HCT116 (cell line): ENCODE measurements around the gene MRPL39. TPM values are rescaled to one million over a fixed set of nuclear protein-coding genes. Genes with fewer than 3 reads are reported as not detected.

Experiments used
- ATAC-seq: fragments of 200-7000 bp; cut with Tn5 transposase; 2 replicates; pipeline ENCODE4 v1.9.1; 2020; ENCODE audit warnings: mild to moderate bottlenecking, moderate library complexity
- BruUV-seq: library from RNA; stranded (reverse); fragments of 400-500 nt; replicated peaks from 2 replicates; lab custom pipeline; 2021; lab: Mats Ljungman, UMichigan
- CTCF ChIA-PET: fragments of 300-600 bp; sonication (Branson Sonifier 250); formaldehyde crosslinking; loops from one replicate; lab custom pipeline; 2021; ENCODE audit warnings: antibody characterized with exemption; lab: Charles Lee
- POLR2A ChIA-PET: fragments of 300-600, 350-600 bp; sonication (Branson Sonifier 250); formaldehyde crosslinking; loops from one replicate; lab custom pipeline; 2021; ENCODE audit warnings: antibody characterized with exemption; lab: Charles Lee
- RAD21 ChIA-PET, 2 experiments: fragments of 300-600 bp; sonication (Branson Sonifier 250); formaldehyde crosslinking; loops; one replicate each; lab custom pipeline; 2023; ENCODE audit warnings: low total read pairs in 2 of 2; ENCODE audit not compliant: uncharacterized antibody in 2 of 2, unreplicated experiment in 2 of 2, low non-redundant PET in 1 of 2; lab: Charles Lee
- DNase-seq: peaks from one replicate; pipeline ENCODE4 v3.0.0-alpha.2; 2010; ENCODE audit warnings: low read depth, low spot score
- H2AFZ ChIP-seq: fragments of 200-600 bp; shearing (Covaris generic), sonication (generic); 2 replicates; pipeline ENCODE4 v1.6.1; 2017; ENCODE audit warnings: low read depth, mixed run types, mixed read lengths, antibody characterized with exemption, low read length; ENCODE audit not compliant: poor library complexity, severe bottlenecking
- H3K27ac ChIP-seq: 2 replicates; pipeline ENCODE4 v1.5.1; 2012; ENCODE audit warnings: low read depth, low read length
- H3K27me3 ChIP-seq: fragments of 200-600 bp; sonication (generic); 2 replicates; pipeline ENCODE4 v1.6.1; 2016; ENCODE audit warnings: mixed run types, low read length, mixed read lengths; ENCODE audit not compliant: insufficient read depth
- H3K36me3 ChIP-seq, 2 experiments: fragments of 200-500 bp in 1 of 2; fragments of 200-600 bp in 1 of 2; sonication (Bioruptor generic) in 1 of 2; sonication (generic) in 1 of 2; 2 replicates each; pipeline versions ENCODE4 v1.5.1 to v1.6.1; 2014 to 2016; ENCODE audit warnings: low read length in 2 of 2, inconsistent platforms in 1 of 2, mixed read lengths in 1 of 2, mixed run types in 1 of 2; ENCODE audit not compliant: insufficient read depth in 2 of 2, control insufficient read depth in 1 of 2
- H3K4me1 ChIP-seq, 2 experiments: fragments of 200-600 bp in 1 of 2; sonication (generic) in 1 of 2; 2 replicates each; pipeline versions ENCODE4 v1.5.1 to v1.6.1; 2012 to 2017; ENCODE audit warnings: low read length in 2 of 2, inconsistent platforms in 1 of 2, mild to moderate bottlenecking in 1 of 2, mixed read lengths in 1 of 2, mixed run types in 1 of 2, moderate library complexity in 1 of 2; ENCODE audit not compliant: insufficient read depth in 2 of 2, control insufficient read depth in 1 of 2
- H3K4me2 ChIP-seq: fragments of 200-600 bp; sonication (generic); 2 replicates; pipeline ENCODE4 v1.6.1; 2017; ENCODE audit warnings: mixed run types, low read length, mixed read lengths
- H3K4me3 ChIP-seq, 2 experiments: fragments of 200-600 bp in 1 of 2; sonication (generic) in 1 of 2; replicated peaks in 1 of 2; 2 replicates each; pipeline ENCODE4 v1.5.1; 2011 to 2016; ENCODE audit warnings: low read length in 2 of 2, control low read depth in 1 of 2, low read depth in 1 of 2, mild to moderate bottlenecking in 1 of 2, mixed read lengths in 1 of 2, mixed run types in 1 of 2
- H3K79me2 ChIP-seq: fragments of 200-600 bp; sonication (generic); 2 replicates; pipeline ENCODE4 v1.6.1; 2017; ENCODE audit warnings: mild to moderate bottlenecking, mixed run types, low read length, moderate library complexity, mixed read lengths; ENCODE audit not compliant: insufficient read depth
- H3K9ac ChIP-seq: fragments of 200-600 bp; sonication (generic); 2 replicates; pipeline ENCODE4 v1.6.1; 2016; ENCODE audit warnings: low read length, mixed read lengths
- H3K9me2 ChIP-seq: fragments of 200-600 bp; sonication (generic), shearing (Covaris generic); 2 replicates; pipeline ENCODE4 v1.6.1; 2017; ENCODE audit warnings: mixed run types, mild to moderate bottlenecking, moderate library complexity; ENCODE audit not compliant: insufficient read depth
- H3K9me3 ChIP-seq, 2 experiments: fragments of 200-500 bp in 1 of 2; fragments of 200-600 bp in 1 of 2; sonication (Bioruptor generic) in 1 of 2; sonication (generic) in 1 of 2; 2 replicates each; pipeline ENCODE4 v1.6.1; 2014 to 2017; ENCODE audit warnings: low read length in 2 of 2, mixed read lengths in 2 of 2, inconsistent platforms in 1 of 2, low read depth in 1 of 2, mild to moderate bottlenecking in 1 of 2, mixed run types in 1 of 2, moderate library complexity in 1 of 2; ENCODE audit not compliant: control insufficient read depth in 1 of 2, insufficient read depth in 1 of 2
- H4K20me1 ChIP-seq: fragments of 200-600 bp; sonication (generic), shearing (Covaris generic); 2 replicates; pipeline ENCODE4 v1.6.1; 2017; ENCODE audit warnings: mixed run types, mild to moderate bottlenecking, moderate library complexity; ENCODE audit not compliant: insufficient read depth
- EZH2 ChIP-seq: fragments of 200-600 bp; sonication (generic); IDR thresholded peaks from 2 replicates; pipeline ENCODE4 v1.6.1; 2017; ENCODE audit warnings: antibody characterized with exemption, mixed run types
- JUND ChIP-seq: IDR thresholded peaks from 2 replicates; pipeline ENCODE4 v1.6.1; 2012
- POLR2A ChIP-seq: IDR thresholded peaks from 2 replicates; pipeline ENCODE4 v1.7.0; 2011; ENCODE audit warnings: borderline replicate concordance; ENCODE audit not compliant: insufficient read depth, insufficient read length; ENCODE audit errors: extremely low read depth
- POLR2AphosphoS5 ChIP-seq: IDR thresholded peaks from 2 replicates; pipeline ENCODE4 v1.6.1; 2011; ENCODE audit warnings: mild to moderate bottlenecking, low read depth, low read length, moderate library complexity
- SIN3A ChIP-seq: IDR thresholded peaks from 2 replicates; pipeline ENCODE4 v1.6.1; 2012; ENCODE audit warnings: low read depth
- SP1 ChIP-seq: IDR thresholded peaks from 2 replicates; pipeline ENCODE4 v1.6.1; 2012; ENCODE audit warnings: low read depth
- TCF7L2 ChIP-seq: IDR thresholded peaks from 2 replicates; pipeline ENCODE4 v1.7.0; 2011; ENCODE audit warnings: borderline replicate concordance, inconsistent platforms; ENCODE audit not compliant: insufficient read depth, insufficient read length; ENCODE audit errors: extremely low read depth
- YY1 ChIP-seq: IDR thresholded peaks from 2 replicates; pipeline ENCODE4 v1.6.1; 2011; ENCODE audit warnings: low read length, low read depth, moderate library complexity, mild to moderate bottlenecking; ENCODE audit not compliant: insufficient replicate concordance; ENCODE audit errors: extremely low read depth
- ZNF274 ChIP-seq: fragments of 200-500 bp; sonication (Bioruptor generic); IDR thresholded peaks from 2 replicates; pipeline ENCODE4 v1.6.1; 2014; ENCODE audit warnings: mild to moderate bottlenecking, low read depth, low read length, inconsistent platforms
- intact Hi-C: fragments of 100-400 bp; cut with micrococcal nuclease; formaldehyde crosslinking; loops from 2 replicates; pipeline ENCODE4 v1.10.0; 2022
- total RNA-seq: library from RNA; stranded (reverse); gene quantifications from one replicate; pipeline ENCODE4 v1.2.1, GENCODE V29; 2021; ENCODE audit not compliant: unreplicated experiment
- TF ChIP-seq, protein P1 (sequence below): IDR thresholded peaks from 2 replicates; pipeline ENCODE4 v1.6.1; 2011; ENCODE audit warnings: mild to moderate bottlenecking, low read length, moderate library complexity; ENCODE audit not compliant: insufficient replicate concordance; ENCODE audit errors: extremely low read depth
- TF ChIP-seq, protein P2 (sequence below): IDR thresholded peaks from 2 replicates; pipeline ENCODE4 v1.6.1; 2012; ENCODE audit warnings: low read depth
- TF ChIP-seq, protein P3 (sequence below), 3 experiments: fragments of 200-600 bp in 1 of 3; sonication (generic) in 1 of 3; IDR thresholded peaks in 2 of 3; conservative IDR thresholded peaks in 1 of 3; 2 replicates each; pipeline ENCODE4 v1.5.1; 2012 to 2017; ENCODE audit warnings: low read depth in 2 of 3, low read length in 2 of 3, antibody characterized with exemption in 1 of 3, borderline replicate concordance in 1 of 3, control low read depth in 1 of 3, mild to moderate bottlenecking in 1 of 3, mixed read lengths in 1 of 3, mixed run types in 1 of 3, moderate library complexity in 1 of 3; ENCODE audit not compliant: insufficient read depth in 1 of 3
- TF ChIP-seq, protein P4 (sequence below): IDR thresholded peaks from 2 replicates; pipeline ENCODE4 v1.6.1; 2012

Gene MRPL39
- total RNA-seq, 1 experiment from 2014 or later = 41.1 TPM

GRCh38 chr21:25537174-25537573 lies 70.1 kb downstream of the MRPL39 start:
- H3K9ac ChIP-seq = no peak overlapping the region
- H2AFZ ChIP-seq = no peak overlapping the region
- RAD21 ChIA-PET = no interaction called here
- H3K4me3 ChIP-seq = no peak overlapping the region
- no peaks in the 10 kb centered on the region for H4K20me1 ChIP-seq
- H3K9me2 ChIP-seq = no peaks in the 10 kb centered on the region
- no peaks in the 10 kb centered on the region for H3K4me1 ChIP-seq
- no peaks in the 10 kb centered on the region for H3K79me2 ChIP-seq
- no peak overlapping the region for H3K4me2 ChIP-seq
- intact Hi-C loops = no loop called here
- ATAC-seq (no peak), DNase-seq (no peak)
- no peak overlapping the region for H3K27ac ChIP-seq
- H3K36me3 ChIP-seq = no peaks in the 10 kb centered on the region
- no TSS peak for BruUV-seq
- TF ChIP-seq TCF7L2 (no peak), ZNF274 (no peak), POLR2AphosphoS5 (no peak), JUND (no peak), SIN3A (no peak), YY1 (no peak), POLR2A (no peak), EZH2 (no peak), SP1 (no peak)
- TF ChIP-seq, protein P1, sequence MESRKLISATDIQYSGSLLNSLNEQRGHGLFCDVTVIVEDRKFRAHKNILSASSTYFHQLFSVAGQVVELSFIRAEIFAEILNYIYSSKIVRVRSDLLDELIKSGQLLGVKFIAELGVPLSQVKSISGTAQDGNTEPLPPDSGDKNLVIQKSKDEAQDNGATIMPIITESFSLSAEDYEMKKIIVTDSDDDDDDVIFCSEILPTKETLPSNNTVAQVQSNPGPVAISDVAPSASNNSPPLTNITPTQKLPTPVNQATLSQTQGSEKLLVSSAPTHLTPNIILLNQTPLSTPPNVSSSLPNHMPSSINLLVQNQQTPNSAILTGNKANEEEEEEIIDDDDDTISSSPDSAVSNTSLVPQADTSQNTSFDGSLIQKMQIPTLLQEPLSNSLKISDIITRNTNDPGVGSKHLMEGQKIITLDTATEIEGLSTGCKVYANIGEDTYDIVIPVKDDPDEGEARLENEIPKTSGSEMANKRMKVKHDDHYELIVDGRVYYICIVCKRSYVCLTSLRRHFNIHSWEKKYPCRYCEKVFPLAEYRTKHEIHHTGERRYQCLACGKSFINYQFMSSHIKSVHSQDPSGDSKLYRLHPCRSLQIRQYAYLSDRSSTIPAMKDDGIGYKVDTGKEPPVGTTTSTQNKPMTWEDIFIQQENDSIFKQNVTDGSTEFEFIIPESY = no peak
- TF ChIP-seq, protein P2, sequence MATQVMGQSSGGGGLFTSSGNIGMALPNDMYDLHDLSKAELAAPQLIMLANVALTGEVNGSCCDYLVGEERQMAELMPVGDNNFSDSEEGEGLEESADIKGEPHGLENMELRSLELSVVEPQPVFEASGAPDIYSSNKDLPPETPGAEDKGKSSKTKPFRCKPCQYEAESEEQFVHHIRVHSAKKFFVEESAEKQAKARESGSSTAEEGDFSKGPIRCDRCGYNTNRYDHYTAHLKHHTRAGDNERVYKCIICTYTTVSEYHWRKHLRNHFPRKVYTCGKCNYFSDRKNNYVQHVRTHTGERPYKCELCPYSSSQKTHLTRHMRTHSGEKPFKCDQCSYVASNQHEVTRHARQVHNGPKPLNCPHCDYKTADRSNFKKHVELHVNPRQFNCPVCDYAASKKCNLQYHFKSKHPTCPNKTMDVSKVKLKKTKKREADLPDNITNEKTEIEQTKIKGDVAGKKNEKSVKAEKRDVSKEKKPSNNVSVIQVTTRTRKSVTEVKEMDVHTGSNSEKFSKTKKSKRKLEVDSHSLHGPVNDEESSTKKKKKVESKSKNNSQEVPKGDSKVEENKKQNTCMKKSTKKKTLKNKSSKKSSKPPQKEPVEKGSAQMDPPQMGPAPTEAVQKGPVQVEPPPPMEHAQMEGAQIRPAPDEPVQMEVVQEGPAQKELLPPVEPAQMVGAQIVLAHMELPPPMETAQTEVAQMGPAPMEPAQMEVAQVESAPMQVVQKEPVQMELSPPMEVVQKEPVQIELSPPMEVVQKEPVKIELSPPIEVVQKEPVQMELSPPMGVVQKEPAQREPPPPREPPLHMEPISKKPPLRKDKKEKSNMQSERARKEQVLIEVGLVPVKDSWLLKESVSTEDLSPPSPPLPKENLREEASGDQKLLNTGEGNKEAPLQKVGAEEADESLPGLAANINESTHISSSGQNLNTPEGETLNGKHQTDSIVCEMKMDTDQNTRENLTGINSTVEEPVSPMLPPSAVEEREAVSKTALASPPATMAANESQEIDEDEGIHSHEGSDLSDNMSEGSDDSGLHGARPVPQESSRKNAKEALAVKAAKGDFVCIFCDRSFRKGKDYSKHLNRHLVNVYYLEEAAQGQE = no peak
- TF ChIP-seq, protein P3, sequence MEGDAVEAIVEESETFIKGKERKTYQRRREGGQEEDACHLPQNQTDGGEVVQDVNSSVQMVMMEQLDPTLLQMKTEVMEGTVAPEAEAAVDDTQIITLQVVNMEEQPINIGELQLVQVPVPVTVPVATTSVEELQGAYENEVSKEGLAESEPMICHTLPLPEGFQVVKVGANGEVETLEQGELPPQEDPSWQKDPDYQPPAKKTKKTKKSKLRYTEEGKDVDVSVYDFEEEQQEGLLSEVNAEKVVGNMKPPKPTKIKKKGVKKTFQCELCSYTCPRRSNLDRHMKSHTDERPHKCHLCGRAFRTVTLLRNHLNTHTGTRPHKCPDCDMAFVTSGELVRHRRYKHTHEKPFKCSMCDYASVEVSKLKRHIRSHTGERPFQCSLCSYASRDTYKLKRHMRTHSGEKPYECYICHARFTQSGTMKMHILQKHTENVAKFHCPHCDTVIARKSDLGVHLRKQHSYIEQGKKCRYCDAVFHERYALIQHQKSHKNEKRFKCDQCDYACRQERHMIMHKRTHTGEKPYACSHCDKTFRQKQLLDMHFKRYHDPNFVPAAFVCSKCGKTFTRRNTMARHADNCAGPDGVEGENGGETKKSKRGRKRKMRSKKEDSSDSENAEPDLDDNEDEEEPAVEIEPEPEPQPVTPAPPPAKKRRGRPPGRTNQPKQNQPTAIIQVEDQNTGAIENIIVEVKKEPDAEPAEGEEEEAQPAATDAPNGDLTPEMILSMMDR (IDR thresholded peaks at IDR 0.05 in 2 of 3, conservative IDR thresholded peaks at IDR 0.05 in 1 of 3; ENCODE audit: borderline replicate concordance in 1 of 3, insufficient read depth in 1 of 3, low read depth in 2 of 3, low read length in 2 of 3) = no peak
- TF ChIP-seq, protein P4, sequence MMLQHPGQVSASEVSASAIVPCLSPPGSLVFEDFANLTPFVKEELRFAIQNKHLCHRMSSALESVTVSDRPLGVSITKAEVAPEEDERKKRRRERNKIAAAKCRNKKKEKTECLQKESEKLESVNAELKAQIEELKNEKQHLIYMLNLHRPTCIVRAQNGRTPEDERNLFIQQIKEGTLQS = no peak
- TF ChIP-seq, all 23 proteins: peak for 0
- ChIA-PET CTCF (no interaction called here), POLR2A (no interaction called here)
- H3K9me3 ChIP-seq = no peaks in the 10 kb centered on the region; a peak in 2 of 4 replicates
- no peaks in the 10 kb centered on the region for H3K27me3 ChIP-seq
